NCI-H2171 (cell line): ENCODE results near the gene COPB1.
"Not testable (repeated sequence)": the region's sequence is repeated elsewhere in the genome, so short reads cannot be mapped to it uniquely, and the experiment has no call there.

ENCODE experiments used
- DNase-seq: peaks from one replicate; lab custom pipeline; 2025; lab: John Stamatoyannopoulos, UW

Gene COPB1

GRCh38 chr11:14499560-14500180 lies at the start of gene COPB1:
Gene COPB1 (minus strand): TSS chr11:14499811. CDS start chr11:14498928, 883 bp downstream.
- DNase-seq: peak; percentile 56

- no peak for DNase-seq
These were observed 47.8 kb upstream of the COPB1 start for GRCh38 chr11:14547440-14547839.

GRCh38 chr11:14546672-14547071 lies 47.1 kb upstream of the COPB1 start:
- DNase-seq: no peak

- DNase-seq: no peak
These were observed 45.0 kb upstream of the COPB1 start for GRCh38 chr11:14544611-14545010.

GRCh38 chr11:14543260-14543659 lies 43.6 kb upstream of the COPB1 start:
- no peak for DNase-seq

- no peak for DNase-seq
These were observed 42.7 kb upstream of the COPB1 start for GRCh38 chr11:14542324-14542723.

- DNase-seq: no peak
These were observed 41.8 kb upstream of the COPB1 start for GRCh38 chr11:14541192-14541947.

GRCh38 chr11:14539982-14540421 lies 40.4 kb upstream of the COPB1 start:
- DNase-seq: no peak

- DNase-seq: no peak
These were observed 39.4 kb upstream of the COPB1 start for GRCh38 chr11:14538926-14539554.

- DNase-seq: no peak
These were observed 38.8 kb upstream of the COPB1 start for GRCh38 chr11:14538271-14538925.

GRCh38 chr11:14537134-14537599 lies 37.6 kb upstream of the COPB1 start:
- DNase-seq: no peak

GRCh38 chr11:14535166-14535565 lies 35.6 kb upstream of the COPB1 start:
- DNase-seq: not testable (repeated sequence)

- DNase-seq: no peak
These were observed 30.3 kb upstream of the COPB1 start for GRCh38 chr11:14529951-14530350.

GRCh38 chr11:14529321-14529720 lies 29.7 kb upstream of the COPB1 start:
- DNase-seq: no peak

GRCh38 chr11:14522801-14523200 lies 23.2 kb upstream of the COPB1 start:
- no peak for DNase-seq

- no peak for DNase-seq
These were observed 22.6 kb upstream of the COPB1 start for GRCh38 chr11:14522245-14522644.

GRCh38 chr11:14520747-14521151 lies 21.1 kb upstream of the COPB1 start:
- DNase-seq: no peak

- DNase-seq: peak; percentile 77
These were observed 20.5 kb upstream of the COPB1 start, which contains the start of gene PSMA1 for GRCh38 chr11:14519917-14520746. Gene PSMA1 (minus strand): TSS chr11:14520386. CDS start chr11:14520299, 87 bp downstream.

GRCh38 chr11:14519597-14519916 lies 19.9 kb upstream of the COPB1 start:
- DNase-seq: no peak

- no peak for DNase-seq
These were observed 19.2 kb upstream of the COPB1 start for GRCh38 chr11:14518820-14519219.

- DNase-seq: no peak
These were observed 14.2 kb upstream of the COPB1 start for GRCh38 chr11:14513800-14514199.

GRCh38 chr11:14506532-14506931 lies 6.9 kb upstream of the COPB1 start:
- DNase-seq: no peak
